Ecto neural progenitor cell (in vitro differentiated cells): ENCODE data around the gene EXD3.
A peak's percentile ranks its signal among the peaks of the same experiment; 100 is the strongest.
"Not testable (repeated sequence)": the region's sequence is repeated elsewhere in the genome, so short reads cannot be mapped to it uniquely, and the experiment has no call there.

Experiments
- DNase-seq: peaks from one replicate; pipeline ENCODE4 v3.0.0-alpha.2; 2018; ENCODE audit warnings: low spot score

EXD3 gene

GRCh38 chr9:137458194-137459151 lies 35.5 kb upstream of the EXD3 start:
- DNase-seq, result peak; percentile 72

GRCh38 chr9:137457406-137458193 lies 34.6 kb upstream of the EXD3 start:
- DNase-seq, result no peak

- no peak for DNase-seq
Observed at GRCh38 chr9:137456864-137457405, 34.0 kb upstream of the EXD3 start.

GRCh38 chr9:137456061-137456863 lies 33.3 kb upstream of the EXD3 start:
- DNase-seq, result no peak

GRCh38 chr9:137455359-137455991 lies 32.5 kb upstream of the EXD3 start:
- DNase-seq, result no peak

- DNase-seq, result no peak
Observed at GRCh38 chr9:137454597-137455358, 31.8 kb upstream of the EXD3 start.

GRCh38 chr9:137454145-137454596 lies 31.2 kb upstream of the EXD3 start:
- peak; percentile 90 for DNase-seq

- DNase-seq, result peak; percentile 92
Observed at GRCh38 chr9:137453643-137454081, 30.7 kb upstream of the EXD3 start.

GRCh38 chr9:137452761-137453642 lies 30.0 kb upstream of the EXD3 start:
- no peak for DNase-seq

- DNase-seq, result no peak
Observed at GRCh38 chr9:137452006-137452760, 29.2 kb upstream of the EXD3 start.

GRCh38 chr9:137451264-137452005 lies 28.5 kb upstream of the EXD3 start:
- not testable (repeated sequence) for DNase-seq

- DNase-seq, result not testable (repeated sequence)
Observed at GRCh38 chr9:137450539-137451222, 27.7 kb upstream of the EXD3 start.

- DNase-seq, result no peak
Observed at GRCh38 chr9:137449931-137450538, 27.1 kb upstream of the EXD3 start.

- DNase-seq, result no peak
Observed at GRCh38 chr9:137449081-137449844, 26.3 kb upstream of the EXD3 start.

GRCh38 chr9:137448602-137448962 lies 25.6 kb upstream of the EXD3 start:
- no peak for DNase-seq
